Suprapubic skin (tissue), 4 donors: Measurements from ENCODE around the gene TRIM66. TPM values are rescaled to one million over a fixed set of nuclear protein-coding genes. Genes with fewer than 3 reads are reported as not detected.

Experiments used
- DNase-seq, 2 donors: peaks; one replicate each; pipeline ENCODE4 v3.0.0-alpha.2; 2019; ENCODE audit warnings: low spot score in 2 of 2
- H3K27ac ChIP-seq: fragments of 200-600 bp; sonication (generic); one replicate; pipeline ENCODE4 v1.5.1; 2019
- H3K27me3 ChIP-seq: fragments of 200-600 bp; sonication (generic); one replicate; pipeline ENCODE4 v1.5.1; 2019
- H3K36me3 ChIP-seq: fragments of 200-600 bp; sonication (generic); one replicate; pipeline ENCODE4 v1.5.1; 2019
- H3K4me1 ChIP-seq: fragments of 200-600 bp; sonication (generic); one replicate; pipeline ENCODE4 v1.5.1; 2019
- H3K4me3 ChIP-seq: fragments of 200-600 bp; sonication (generic); one replicate; pipeline ENCODE4 v1.5.1; 2019; ENCODE audit warnings: mild to moderate bottlenecking
- H3K9me3 ChIP-seq: fragments of 200-600 bp; sonication (generic); one replicate; pipeline ENCODE4 v1.5.1; 2019
- CTCF ChIP-seq, 2 donors: fragments of 200-600 bp in 1 of 2; fragments of 450-650 bp in 1 of 2; sonication (generic) in 1 of 2; IDR thresholded peaks; one replicate each; pipeline ENCODE4 v1.5.1; 2016 to 2019; ENCODE audit warnings: antibody characterized with exemption in 2 of 2, mild to moderate bottlenecking in 1 of 2, moderate library complexity in 1 of 2
- EP300 ChIP-seq: sonication (generic); formaldehyde crosslinking; IDR thresholded peaks from one replicate; pipeline ENCODE4 v1.6.1; 2017; ENCODE audit warnings: antibody characterized with exemption
- POLR2A ChIP-seq, 2 donors: fragments of 450-650 bp; IDR thresholded peaks; one replicate each; pipeline ENCODE4 v1.6.1; 2017; ENCODE audit warnings: antibody characterized with exemption in 2 of 2, mild to moderate bottlenecking in 2 of 2, moderate library complexity in 2 of 2
- POLR2AphosphoS5 ChIP-seq, 3 donors: sonication (generic); formaldehyde crosslinking; IDR thresholded peaks; one replicate each; pipeline ENCODE4 v1.6.1; 2017; ENCODE audit warnings: antibody characterized with exemption in 3 of 3
- WGBS: methylation state at CpG from one replicate; pipeline ENCODE4 v1.1.5; 2018; 5-methylcytosine and 5-hydroxymethylcytosine counted together
- total RNA-seq, 4 donors: library from RNA; depleted of rRNA; stranded (reverse); fragments of >200 nt; gene quantifications; one replicate each; pipeline ENCODE4 v1.1.0, GENCODE V29; 2016

Gene TRIM66
- total RNA-seq, 4 donors from 2014 or later = 9.9 to 20.3 (median 11.7) TPM

GRCh38 chr11:8689726-8690255 lies 7.3 kb upstream of the TRIM66 start:
- Histone ChIP-seq H3K4me3 (peak overlapping the region; percentile 58), H3K4me1 (peaks cover 26% of the 10 kb centered on the region), H3K27me3 (no peaks in the 10 kb centered on the region), H3K27ac (no peak overlapping the region), H3K36me3 (peaks cover 54% of the 10 kb centered on the region), H3K9me3 (no peaks in the 10 kb centered on the region)
- 75% methylated on average over 8 of the region's 8 CpGs for WGBS
- TF ChIP-seq CTCF (IDR thresholded peaks at IDR 0.05) (no peak), EP300 (no peak), POLR2AphosphoS5 (IDR thresholded peaks at IDR 0.05) (no peak), POLR2A (IDR thresholded peaks at IDR 0.05) (no peak)
- DNase-seq = peak; percentile 13 to 15

- no peaks in the 10 kb centered on the region for H3K27me3 ChIP-seq
- H3K27ac ChIP-seq = peak overlapping the region; percentile 72
- H3K4me1 ChIP-seq = peaks cover 34% of the 10 kb centered on the region
- no peaks in the 10 kb centered on the region for H3K9me3 ChIP-seq
- peak overlapping the region; percentile 58 for H3K4me3 ChIP-seq
- peak; percentile 96 for DNase-seq
- TF ChIP-seq CTCF (IDR thresholded peaks at IDR 0.05) (no peak), EP300 (no peak), POLR2AphosphoS5 (IDR thresholded peaks at IDR 0.05) (peak in 2 of 3 donors; percentile 83 to 88), POLR2A (IDR thresholded peaks at IDR 0.05) (no peak)
- WGBS = 3% methylated on average over 41 of the region's 56 CpGs
- peaks cover 53% of the 10 kb centered on the region for H3K36me3 ChIP-seq
Observed at GRCh38 chr11:8688414-8689362, 6.2 kb upstream of the TRIM66 start.

- no peak overlapping the region for H3K27ac ChIP-seq
- 87% methylated on average over 7 of the region's 7 CpGs for WGBS
- H3K27me3 ChIP-seq = no peaks in the 10 kb centered on the region
- peaks cover 33% of the 10 kb centered on the region for H3K36me3 ChIP-seq
- DNase-seq = no peak
- peaks cover 44% of the 10 kb centered on the region for H3K4me1 ChIP-seq
- TF ChIP-seq EP300 (no peak), CTCF (IDR thresholded peaks at IDR 0.05) (no peak), POLR2A (IDR thresholded peaks at IDR 0.05) (no peak), POLR2AphosphoS5 (IDR thresholded peaks at IDR 0.05) (no peak)
- H3K9me3 ChIP-seq = no peaks in the 10 kb centered on the region
- no peak overlapping the region for H3K4me3 ChIP-seq
Observed at GRCh38 chr11:8686325-8686724, 3.9 kb upstream of the TRIM66 start.

- H3K36me3 ChIP-seq = peaks cover 33% of the 10 kb centered on the region
- H3K4me1 ChIP-seq = peaks cover 46% of the 10 kb centered on the region
- TF ChIP-seq POLR2A (IDR thresholded peaks at IDR 0.05) (no peak), POLR2AphosphoS5 (IDR thresholded peaks at IDR 0.05) (no peak), CTCF (IDR thresholded peaks at IDR 0.05) (no peak), EP300 (no peak)
- no peak for DNase-seq
- no peaks in the 10 kb centered on the region for H3K27me3 ChIP-seq
- no peak overlapping the region for H3K27ac ChIP-seq
- no peak overlapping the region for H3K4me3 ChIP-seq
- 82% methylated on average over 2 of the region's 2 CpGs for WGBS
- no peaks in the 10 kb centered on the region for H3K9me3 ChIP-seq
Observed at GRCh38 chr11:8685820-8686219, 3.4 kb upstream of the TRIM66 start.

- H3K4me3 ChIP-seq = no peak overlapping the region
- no peaks in the 10 kb centered on the region for H3K27me3 ChIP-seq
- no peak for DNase-seq
- peaks cover 46% of the 10 kb centered on the region for H3K4me1 ChIP-seq
- TF ChIP-seq EP300 (no peak), CTCF (IDR thresholded peaks at IDR 0.05) (no peak)
- H3K9me3 ChIP-seq = no peaks in the 10 kb centered on the region
- 71% methylated on average over 7 of the region's 7 CpGs for WGBS
- no peak overlapping the region for H3K27ac ChIP-seq
- peaks cover 34% of the 10 kb centered on the region for H3K36me3 ChIP-seq
Observed at GRCh38 chr11:8685306-8685705, 2.8 kb upstream of the TRIM66 start.
